ENCODE data around the gene SUCLG2.

The SUCLG2 gene

DNA sequence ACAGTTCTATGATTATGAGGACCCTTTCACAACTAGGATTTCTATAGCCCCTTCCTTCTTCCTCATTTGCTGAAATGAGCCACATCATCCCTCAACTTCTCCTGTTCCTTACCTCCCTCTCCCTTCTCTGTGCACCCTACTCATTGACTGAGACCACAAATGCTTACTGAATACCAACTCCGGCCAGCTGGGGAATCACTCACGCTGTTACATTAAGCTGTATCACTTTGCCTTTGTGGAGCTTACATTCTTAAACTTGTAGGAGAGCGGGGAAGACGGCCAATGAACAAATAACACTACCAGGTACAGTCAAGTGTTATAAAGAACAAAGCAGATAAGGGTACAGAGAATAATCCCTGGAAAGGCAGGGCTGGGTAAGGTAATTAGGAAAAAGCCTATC, 5.7 kb downstream of the SUCLG2 start:
- no peak for DNase-seq

DNA sequence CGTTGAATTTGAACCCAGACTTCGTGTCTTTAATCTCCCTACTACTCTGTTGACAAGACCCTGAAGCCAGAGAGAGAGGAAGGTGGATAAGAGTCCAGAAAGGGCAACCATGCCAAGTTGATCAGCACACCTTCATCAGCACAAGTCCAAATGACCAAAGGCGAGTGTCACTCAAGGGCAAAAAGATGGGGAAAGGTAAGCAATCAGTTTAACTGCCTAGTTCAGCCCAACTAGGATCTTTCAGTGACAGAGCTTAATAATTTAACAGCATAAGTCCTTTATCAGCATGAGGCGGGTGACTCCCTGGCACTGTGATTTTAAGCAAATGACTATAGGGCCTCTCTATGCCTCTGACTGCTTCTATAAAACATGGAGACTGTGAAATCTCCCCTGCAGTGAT, 6.2 kb downstream of the SUCLG2 start:
- DNase-seq = no peak

DNA sequence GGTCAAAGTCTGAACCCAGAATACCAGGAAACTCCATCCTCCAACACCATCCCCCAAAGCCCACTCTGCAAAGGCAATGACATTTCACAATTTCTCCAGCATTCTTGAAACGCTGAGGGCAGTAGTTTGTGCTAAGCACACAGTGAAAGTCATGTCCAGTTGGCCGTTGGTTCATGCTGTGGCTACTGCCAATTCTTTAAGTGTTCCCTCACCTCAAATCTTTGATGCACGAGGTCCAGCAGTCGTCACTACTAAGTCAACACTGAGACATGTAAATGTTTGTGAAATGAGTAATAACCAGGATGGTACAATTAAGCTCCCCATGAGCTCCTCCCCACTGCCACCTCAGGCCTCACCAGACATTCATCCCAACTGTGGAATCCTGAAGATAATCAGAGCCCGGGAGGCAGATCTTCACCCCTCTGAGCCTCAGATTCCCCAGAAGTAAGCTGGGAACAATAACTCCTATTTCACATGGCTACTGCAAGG, 7.0 kb downstream of the SUCLG2 start:
- DNase-seq = peak; percentile 97

DNA sequence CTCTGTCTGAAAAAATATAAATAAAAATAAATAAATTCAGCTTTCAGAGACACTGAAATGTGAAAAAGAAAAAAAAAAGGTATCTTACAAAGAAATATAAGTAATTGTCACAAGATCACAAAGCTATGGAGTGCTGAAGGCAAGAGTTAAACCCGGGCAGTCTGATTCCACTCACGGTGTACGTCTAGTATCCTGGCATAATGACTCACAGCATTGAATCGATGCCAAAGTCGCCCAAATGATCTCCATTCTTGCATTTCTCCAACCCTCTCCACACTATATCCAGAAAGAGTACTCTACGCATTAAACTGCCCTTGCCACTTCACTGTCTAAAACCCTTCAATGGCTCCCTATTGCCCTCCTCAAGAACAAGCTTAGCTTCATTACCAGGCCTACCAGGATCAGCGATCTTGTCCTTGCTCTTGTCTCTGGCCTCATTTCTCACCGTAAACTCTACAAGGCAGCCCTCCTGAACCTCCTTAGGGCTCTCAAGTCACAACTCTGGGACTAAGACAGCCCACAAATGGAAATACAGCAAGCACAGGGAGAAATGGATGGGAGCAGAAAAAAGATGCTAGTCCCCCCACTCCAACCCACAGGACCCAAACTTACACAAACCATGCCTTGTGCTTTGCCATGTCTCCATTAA, 7.7 kb downstream of the SUCLG2 start:
- DNase-seq = peak; percentile 32

DNA sequence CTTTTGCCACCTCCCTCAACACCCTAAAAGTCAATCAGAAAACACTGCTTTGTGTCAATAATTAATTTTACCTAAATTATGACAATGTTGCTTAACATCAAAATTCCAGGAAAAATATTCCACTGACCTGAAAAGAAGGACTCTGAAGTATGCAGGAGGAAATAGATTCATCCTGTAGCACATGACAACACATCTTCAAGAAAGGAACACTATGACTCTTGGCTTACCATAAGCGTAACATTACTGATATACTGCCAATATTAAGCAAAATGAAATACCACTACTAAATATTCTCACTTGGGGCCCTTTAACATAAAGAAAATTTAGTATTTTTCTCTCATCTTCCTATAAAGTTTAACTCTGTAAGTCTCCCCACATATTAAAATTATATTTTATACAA, 9.6 kb downstream of the SUCLG2 start:
- DNase-seq = no peak

DNA sequence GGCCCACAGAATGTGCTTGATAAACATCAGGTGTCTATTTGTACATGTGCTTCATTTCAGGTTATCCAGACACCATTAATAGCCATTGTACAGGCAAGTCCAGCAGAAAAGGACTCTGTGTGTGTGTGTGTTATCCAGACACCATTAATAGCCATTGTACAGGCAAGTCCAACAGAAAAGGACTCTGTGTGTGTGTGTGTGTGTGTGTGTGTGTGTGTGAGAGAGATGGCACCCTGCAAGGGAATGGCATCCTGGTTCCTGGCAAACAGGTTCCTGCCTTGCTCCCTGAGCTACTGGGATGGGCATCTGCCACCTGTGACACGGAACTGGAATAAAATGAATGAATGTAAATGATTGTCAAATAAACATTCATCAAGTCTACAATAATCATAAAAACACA, 11.7 kb downstream of the SUCLG2 start:
- no peak for DNase-seq

DNA sequence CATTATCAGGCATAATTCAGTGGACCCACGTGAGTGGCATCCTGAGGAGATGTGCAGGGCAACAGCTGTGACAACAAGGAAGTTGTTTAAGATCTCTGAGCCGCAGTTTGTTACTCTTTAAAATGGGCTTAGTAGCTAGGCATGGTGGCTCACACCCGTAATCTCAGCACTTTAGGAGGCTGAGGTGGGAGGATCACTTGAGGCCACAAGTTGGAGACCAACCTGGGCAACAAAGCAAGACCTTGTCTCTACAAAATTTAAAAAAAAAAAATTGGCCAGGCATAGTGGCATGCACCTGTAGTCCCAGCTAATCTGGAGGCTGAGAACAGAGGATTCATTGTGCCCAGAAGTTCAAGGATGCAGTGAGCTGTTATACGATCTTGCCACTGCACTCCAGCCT, 12.2 kb downstream of the SUCLG2 start:
- no peak for DNase-seq

DNA sequence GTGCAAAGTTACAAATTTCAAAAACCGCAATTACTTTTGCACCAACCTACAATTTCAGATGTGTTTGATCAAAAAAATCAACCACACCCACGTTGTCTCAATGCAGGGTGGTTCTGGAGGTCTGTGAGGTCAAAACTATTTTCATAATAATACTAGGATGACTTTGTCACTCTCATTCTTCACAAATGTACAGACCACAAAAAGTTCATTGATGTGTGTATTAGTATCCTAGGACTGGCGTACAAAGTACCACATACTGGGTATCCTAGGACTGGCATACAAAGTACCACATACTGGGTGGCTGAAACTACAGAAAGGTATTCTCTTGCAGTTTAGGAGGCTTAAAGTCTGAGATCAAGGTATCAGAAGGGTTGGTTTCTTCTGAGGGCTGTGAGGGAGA, 13.0 kb downstream of the SUCLG2 start:
- DNase-seq = no peak

DNA sequence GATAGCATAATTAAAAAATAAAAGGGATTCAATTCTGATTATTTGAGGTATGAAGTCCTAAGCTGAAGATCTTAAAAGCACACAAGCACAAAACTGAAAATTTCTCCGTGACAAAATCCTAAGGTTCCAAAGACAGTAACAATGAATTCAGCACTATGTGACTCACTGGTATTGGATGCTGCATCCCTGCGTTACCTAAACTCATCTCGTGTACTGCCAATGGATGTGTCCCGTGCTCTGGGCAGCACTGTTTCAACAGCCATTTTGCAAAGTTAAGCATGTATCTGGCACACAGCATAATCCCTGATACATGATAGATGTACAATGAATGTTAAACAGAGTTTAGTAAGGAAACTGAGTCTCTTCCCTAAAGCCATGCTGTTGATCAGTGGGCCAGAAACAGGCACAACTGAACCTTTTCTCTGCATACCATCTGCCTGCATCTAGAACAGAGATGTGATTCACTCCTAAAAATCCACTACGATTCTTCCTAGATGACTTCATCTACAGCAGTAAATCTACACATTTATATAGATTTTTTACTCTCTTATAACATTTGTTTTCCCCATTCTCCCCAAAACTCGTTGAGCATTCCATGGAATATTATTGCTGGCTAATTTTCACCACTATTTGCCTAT, 14.3 kb downstream of the SUCLG2 start:
- DNase-seq = peak; percentile 50

DNA sequence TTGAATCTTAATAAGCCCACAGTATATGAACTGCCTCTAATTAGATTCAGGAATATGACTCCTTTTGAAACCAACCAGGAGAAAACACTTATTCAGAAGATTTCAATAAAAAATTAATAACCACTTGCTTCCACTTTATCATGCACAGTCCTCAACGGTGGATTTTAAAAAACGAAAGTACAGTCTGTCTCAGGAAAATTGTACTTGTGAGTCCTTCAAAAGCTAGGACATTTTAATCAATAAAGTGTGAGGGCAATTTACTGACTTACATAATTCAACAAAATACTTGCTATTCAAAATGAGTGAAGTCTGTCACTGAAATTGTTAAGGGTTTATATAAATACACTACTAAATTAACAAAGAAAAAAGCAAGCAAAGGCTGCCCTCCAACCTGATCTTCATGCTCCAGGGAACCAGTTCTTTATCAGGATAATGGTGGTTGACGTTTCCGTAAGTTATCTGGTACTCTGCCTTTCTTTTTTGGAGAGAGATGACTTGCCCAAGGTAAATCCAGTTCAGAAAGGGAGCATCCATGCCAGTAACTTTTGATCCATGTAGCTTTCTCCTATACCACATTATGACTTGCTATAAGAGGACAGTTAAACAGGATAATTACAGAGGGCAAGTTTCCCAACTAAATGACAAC, 17.0 kb downstream of the SUCLG2 start:
- no peak for DNase-seq

DNA sequence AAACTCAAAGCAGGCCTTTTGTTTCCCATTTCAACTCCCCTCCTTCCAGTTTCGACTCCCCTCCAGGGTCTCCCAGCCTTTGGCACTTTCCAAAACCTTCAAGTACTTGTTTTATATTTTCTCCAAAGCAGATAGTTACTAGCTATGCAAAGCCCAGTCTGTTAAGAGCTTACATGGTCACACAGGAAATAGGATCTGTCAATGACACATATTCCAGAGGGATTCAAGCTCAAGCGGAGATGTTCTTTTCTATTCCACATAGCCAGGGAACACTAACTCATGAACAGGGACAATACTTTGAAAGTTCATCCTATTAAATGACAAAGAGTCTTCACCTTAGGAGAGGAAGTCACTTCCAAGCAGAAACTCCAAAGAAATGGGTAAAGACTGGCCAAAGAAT, 18.6 kb downstream of the SUCLG2 start:
- DNase-seq = peak; percentile 62

DNA sequence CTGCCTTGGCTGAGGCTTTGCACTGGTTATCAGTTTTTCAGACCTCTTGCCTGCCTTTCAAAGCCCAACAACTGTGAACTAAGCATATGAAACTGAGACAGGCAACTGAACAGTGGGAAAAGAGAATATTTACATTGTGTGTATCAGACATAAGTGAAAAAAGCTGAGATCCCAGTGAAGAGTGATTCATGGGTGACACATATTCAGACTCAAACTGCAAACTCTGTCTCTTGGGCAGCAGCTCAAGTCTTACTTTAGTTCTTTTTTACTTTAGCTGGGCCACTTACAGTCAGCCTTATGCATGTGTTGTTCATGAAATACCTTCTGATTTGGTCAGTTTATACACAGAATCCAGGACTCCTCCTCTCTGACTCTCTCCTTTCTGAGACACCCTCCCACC, 19.2 kb downstream of the SUCLG2 start:
- peak; percentile 93 for DNase-seq

DNA sequence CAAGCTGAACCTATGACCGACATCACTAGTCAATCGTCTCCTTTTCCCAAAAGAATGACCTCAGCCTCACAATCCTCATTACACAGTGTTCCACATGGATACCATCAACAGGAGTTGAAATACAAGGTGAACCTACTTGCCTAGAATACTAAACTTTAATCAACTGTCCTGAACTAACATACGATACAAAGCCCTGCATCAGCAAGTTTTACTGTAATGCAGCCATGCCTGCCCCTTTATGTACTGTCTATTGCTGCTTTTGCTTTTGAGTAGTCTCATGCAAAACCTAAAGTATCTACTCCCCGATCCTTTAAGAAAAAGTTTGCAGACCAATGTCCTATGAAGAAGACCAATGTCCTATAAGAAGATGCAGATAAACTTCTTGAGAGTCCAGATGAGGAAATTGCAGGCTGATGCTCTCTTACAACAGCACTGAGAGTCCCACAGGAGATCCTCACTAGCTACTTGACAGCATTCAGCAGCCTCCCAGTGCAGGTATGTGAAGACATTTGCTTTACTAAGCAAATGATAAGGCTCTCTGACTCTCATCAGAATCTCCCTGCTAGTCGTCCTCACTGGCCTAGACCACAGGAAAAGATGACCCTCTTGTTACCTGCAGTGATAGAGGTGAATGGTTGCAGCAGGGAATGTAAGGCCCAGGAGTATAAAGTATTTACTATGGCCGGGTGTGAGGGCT, 23.6 kb downstream of the SUCLG2 start:
- no peak for DNase-seq

DNA sequence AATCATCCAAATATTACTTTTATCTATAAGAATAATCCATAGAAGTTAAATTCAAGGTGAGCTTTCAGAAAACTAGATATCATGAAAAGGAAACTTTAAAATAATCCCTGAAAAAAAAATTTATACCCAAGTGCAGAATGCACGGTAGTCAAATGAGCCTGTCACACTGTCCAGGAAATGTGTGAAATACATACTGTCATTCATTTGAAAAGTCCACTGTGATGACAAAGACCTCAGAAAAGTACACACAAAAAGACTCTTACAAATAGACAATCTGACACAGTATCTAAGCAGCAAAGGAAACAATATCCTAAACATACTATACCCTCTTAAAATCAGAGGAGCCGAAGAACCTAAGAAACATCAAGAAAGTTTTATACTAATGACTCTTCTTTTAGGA, 29.7 kb downstream of the SUCLG2 start:
- no peak for DNase-seq

DNA sequence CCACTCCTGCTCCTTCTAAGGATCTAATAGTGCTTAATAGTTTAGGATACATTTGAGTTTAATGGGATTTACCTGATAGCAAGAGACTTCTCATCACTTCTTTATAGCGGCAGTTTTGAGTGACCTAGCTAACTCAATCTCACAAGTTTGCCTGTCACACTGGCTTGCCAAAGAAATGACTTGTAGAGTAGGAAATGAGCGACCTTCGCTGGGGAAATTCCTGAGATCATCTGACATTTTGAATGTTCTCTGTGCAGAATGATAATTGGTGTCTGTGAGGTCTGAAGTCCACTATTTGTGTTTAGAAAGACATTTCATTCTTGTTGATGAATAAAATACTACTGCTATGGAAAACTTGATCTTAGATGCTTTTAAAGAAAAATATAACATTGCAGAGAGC, 30.3 kb downstream of the SUCLG2 start:
- no peak for DNase-seq

DNA sequence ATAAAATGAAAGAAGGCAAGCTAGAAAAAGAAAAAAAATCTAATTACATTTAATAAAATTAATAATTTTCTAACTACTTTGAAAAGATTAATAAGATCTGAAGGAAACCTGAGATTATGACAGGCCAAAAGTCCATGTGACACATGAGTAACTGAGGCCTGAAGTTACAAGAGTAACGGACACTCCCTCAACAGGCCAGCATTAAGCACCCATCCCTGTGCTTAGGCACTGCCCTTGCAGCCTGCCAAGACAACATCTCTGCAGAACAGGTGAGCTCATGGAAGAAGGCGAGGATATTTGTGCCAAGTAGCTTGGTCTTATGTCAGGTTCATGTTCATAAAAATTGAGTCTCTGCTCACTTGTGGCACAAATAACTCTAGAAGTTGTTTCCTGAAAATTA, 31.8 kb downstream of the SUCLG2 start:
- DNase-seq = no peak

DNA sequence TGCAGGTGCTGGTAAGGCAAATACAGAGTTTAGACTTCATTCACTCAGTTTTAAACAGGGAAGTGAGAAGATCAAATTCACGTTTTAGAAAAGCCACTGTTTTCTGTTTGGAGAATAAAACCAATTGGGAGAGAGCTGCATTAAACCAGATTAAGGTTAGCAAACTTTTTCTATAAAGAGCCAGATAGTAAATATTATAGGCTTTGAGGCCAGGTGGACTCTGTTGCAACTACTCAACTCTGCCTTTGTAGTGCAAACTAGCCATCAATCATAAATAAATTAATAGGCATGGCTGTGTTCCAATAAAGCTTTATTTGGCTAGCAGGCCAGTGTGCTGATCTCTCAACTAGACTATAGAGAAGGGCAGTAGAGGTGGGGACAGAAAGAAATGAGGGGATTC, 33.5 kb downstream of the SUCLG2 start:
- no peak for DNase-seq

DNA sequence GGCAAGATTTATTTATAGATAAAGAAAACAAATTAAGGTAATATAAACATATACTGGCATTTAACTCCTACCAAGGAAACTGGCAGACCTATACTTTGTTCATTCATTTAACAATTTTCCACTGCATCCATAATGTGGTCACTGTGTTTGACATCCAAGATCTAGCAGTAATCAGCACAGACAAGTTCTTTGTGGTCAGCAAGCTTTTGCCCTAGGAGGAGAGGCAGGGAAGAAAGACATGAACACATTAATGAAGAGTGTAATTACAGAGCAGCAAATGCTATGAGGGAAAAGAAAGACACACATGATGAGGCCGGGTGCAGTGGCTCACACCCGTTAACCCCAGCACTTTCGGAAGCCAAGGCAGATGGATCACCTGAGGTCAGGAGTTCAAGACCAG, 34.4 kb downstream of the SUCLG2 start:
- DNase-seq = no peak

DNA sequence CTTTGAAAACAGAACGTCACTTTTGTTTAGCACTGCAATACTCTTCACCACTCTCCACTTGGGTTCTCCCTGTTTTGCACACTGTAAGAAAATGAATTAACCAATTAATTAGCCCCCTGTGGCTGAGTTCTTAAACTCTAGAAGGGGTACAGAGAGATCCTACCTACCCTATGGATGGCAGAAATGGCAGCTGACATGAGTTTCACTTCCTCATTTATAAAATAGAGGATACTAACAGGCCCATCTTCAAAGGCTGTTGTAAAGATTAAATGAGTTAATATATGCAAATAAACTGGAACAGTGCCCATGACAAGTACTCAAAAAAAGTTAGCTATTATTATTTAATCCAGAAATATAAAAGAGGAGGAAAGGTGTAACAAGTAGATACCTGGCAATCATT, 36.9 kb downstream of the SUCLG2 start:
- DNase-seq = no peak

DNA sequence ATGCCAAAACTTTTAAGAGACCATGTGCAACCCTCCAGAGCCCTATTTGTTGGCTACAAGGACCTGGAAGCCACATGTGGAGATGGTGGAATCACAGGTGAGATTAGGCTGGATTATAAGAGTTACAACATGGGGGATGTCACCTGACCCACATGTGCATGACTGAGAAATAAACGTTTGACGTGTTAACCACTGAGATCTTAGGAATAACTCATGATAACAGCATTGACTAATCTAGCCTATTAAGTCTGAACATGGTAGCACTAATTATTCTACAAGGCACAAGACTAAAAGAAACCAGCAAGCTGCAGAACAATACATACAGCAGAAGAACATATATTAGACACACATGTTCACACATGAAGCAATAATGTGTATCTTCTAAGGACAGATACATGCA, 38.4 kb downstream of the SUCLG2 start:
- DNase-seq = no peak

DNA sequence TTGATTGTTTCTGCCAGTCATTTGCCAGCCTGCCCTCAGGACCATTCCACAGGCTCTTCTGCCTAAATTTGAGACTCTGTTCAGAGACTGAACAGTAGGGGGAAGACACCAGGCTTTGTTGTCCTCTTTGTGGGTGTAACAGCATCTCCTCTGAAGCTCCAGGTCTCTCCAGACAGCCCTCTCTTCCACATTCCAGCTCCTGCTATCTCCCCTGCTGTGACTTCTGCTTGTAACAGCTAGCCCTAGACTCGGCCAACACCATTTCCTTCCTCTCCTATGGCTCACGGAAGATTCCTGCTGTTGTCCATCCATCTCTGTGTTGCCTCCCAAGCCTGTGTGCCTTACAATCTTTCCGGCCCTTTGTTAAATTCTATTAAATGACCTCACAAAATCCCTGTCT, 40.2 kb downstream of the SUCLG2 start:
- DNase-seq = peak; percentile 22

DNA sequence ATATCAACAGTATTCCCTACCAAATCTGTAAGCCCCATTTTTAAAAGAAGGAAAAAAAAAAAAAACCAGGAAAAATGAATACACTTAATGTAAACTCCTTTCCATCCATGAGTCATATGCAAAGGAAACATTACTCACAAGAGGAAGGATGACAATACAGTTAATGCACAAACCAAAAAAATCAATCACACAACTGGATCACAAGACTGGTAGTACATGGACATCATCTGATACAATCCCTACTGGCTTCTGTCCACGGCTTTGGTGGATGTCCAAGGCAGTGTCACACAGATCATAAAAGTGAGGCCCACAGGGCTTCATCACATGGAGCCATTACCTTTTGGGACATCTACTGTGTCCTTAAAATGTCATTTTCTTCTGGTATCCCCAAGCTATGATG, 44.0 kb downstream of the SUCLG2 start:
- peak; percentile 83 for DNase-seq

DNA sequence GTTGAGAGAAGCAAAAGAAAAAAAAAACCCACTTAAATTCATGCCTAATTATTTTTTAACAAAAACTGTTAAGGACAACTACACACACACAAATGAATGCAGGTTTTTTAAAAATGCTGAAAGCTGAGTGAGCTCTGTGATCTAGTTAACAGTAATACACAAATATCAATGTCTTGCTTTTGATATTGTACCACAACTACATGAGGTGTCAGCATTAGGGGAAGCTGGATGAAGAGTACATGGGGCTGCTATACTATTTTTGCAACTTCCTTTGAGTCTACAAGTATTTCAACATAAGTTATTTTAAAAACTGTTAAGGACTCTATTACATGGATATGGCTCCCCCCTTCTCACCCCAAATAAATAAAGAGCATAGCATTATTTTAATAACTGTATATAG, 44.7 kb downstream of the SUCLG2 start:
- DNase-seq = no peak

DNA sequence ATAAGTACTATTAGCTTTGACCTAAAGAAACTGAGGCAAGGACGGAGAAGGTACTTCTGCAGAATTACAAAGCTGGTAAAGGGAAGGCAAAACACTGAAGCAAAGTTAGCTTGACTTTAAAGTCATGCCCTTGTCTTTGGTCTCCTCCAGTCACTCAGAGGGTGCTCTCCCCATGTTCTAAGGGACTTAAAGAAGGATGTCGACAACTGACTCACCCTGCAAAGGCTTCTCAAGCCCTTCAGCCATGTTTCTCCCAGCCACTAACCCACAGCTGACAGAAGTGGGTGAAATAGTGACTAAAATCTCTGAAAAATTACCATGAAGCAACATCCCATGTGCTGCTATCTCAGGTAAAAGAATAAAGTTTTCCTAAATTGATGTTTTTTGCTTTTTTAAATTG, 46.4 kb downstream of the SUCLG2 start:
- no peak for DNase-seq

Measured in fibroblast of skin of back (primary cell).